PC-9 (cell line): ENCODE data around the gene SPAG9. TPM values are rescaled to one million over a fixed set of nuclear protein-coding genes. Genes with fewer than 3 reads are reported as not detected.

Source experiments
- BruUV-seq: library from RNA; stranded (reverse); fragments of 400-500 nt; replicated peaks from 2 replicates; lab custom pipeline; 2021; lab: Mats Ljungman, UMichigan
- CTCF ChIA-PET: fragments of 300-600 bp; sonication (Branson Sonifier 250); formaldehyde crosslinking; loops from one replicate; lab custom pipeline; 2022; ENCODE audit warnings: antibody characterized with exemption; lab: Charles Lee
- POLR2A ChIA-PET: fragments of 300-600 bp; sonication (Branson Sonifier 250); formaldehyde crosslinking; loops from one replicate; lab custom pipeline; 2022; ENCODE audit warnings: antibody characterized with exemption; ENCODE audit not compliant: unreplicated experiment; lab: Charles Lee
- DNase-seq, 2 experiments: peaks; one replicate each; pipeline versions ENCODE4 v3.0.0 to v3.0.0-alpha.2; 2015 to 2022; ENCODE audit warnings: mixed read lengths in 1 of 2
- H2AFZ ChIP-seq: fragments of 200-600 bp; sonication (generic); 2 replicates; pipeline ENCODE4 v1.8.1; 2017; ENCODE audit warnings: antibody characterized with exemption
- H3F3A ChIP-seq: fragments of 200-600 bp; sonication (generic); 2 replicates; pipeline ENCODE4 v1.8.1; 2017; ENCODE audit warnings: antibody characterized with exemption, mild to moderate bottlenecking, low read depth; ENCODE audit not compliant: insufficient read depth
- H3K27ac ChIP-seq: fragments of 200-600 bp; sonication (generic); 2 replicates; pipeline ENCODE4 v1.6.1; 2016; ENCODE audit warnings: mixed run types
- H3K27me3 ChIP-seq: fragments of 200-600 bp; sonication (generic); 2 replicates; pipeline ENCODE4 v1.6.1; 2016; ENCODE audit warnings: low read depth, mixed run types; ENCODE audit not compliant: insufficient read depth
- H3K36me3 ChIP-seq: fragments of 200-600 bp; sonication (generic); 2 replicates; pipeline ENCODE4 v1.6.1; 2016; ENCODE audit warnings: low read depth, mixed run types
- H3K4me1 ChIP-seq: fragments of 200-600 bp; sonication (generic); replicated peaks from 2 replicates; pipeline ENCODE4 v1.6.1; 2016; ENCODE audit warnings: mixed run types; ENCODE audit not compliant: insufficient read depth
- H3K4me2 ChIP-seq: fragments of 200-600 bp; sonication (generic); 2 replicates; pipeline ENCODE4 v1.6.1; 2017; ENCODE audit warnings: mixed run types
- H3K4me3 ChIP-seq: fragments of 200-600 bp; sonication (generic); 2 replicates; pipeline ENCODE4 v1.6.1; 2016; ENCODE audit warnings: mixed run types
- H3K79me2 ChIP-seq: fragments of 200-600 bp; sonication (generic); 2 replicates; pipeline ENCODE4 v1.6.1; 2017; ENCODE audit warnings: low read depth, mixed run types
- H3K9me2 ChIP-seq: fragments of 200-600 bp; sonication (generic); 2 replicates; pipeline ENCODE4 v1.8.1; 2017; ENCODE audit warnings: mild to moderate bottlenecking; ENCODE audit not compliant: insufficient read depth
- H3K9me3 ChIP-seq: fragments of 200-600 bp; sonication (generic); 2 replicates; pipeline ENCODE4 v1.8.1; 2016; ENCODE audit warnings: low read depth; ENCODE audit not compliant: insufficient read depth
- H4K20me1 ChIP-seq: fragments of 200-600 bp; sonication (generic); 2 replicates; pipeline ENCODE4 v1.8.1; 2017; ENCODE audit not compliant: insufficient read depth
- CTCF ChIP-seq: fragments of 200-600 bp; sonication (generic); conservative IDR thresholded peaks from 2 replicates; pipeline ENCODE4 v1.6.1; 2017; ENCODE audit warnings: mixed run types, antibody characterized with exemption, mild to moderate bottlenecking, moderate library complexity
- EZH2 ChIP-seq: fragments of 200-600 bp; sonication (generic); IDR thresholded peaks from 2 replicates; pipeline ENCODE4 v1.8.0; 2017; ENCODE audit warnings: antibody characterized with exemption, low read depth
- intact Hi-C: fragments of 100-400 bp; cut with micrococcal nuclease; formaldehyde crosslinking; loops from one replicate; pipeline ENCODE4 v1.10.0; 2022; ENCODE audit not compliant: unreplicated experiment
- total RNA-seq: library from RNA; stranded (reverse); gene quantifications from 2 replicates; pipeline ENCODE4 v1.2.3, GENCODE V29; 2021

SPAG9 gene
- total RNA-seq, 1 experiment from 2014 or later, result 51.8 TPM

GRCh38 chr17:51149163-51149562, 28.5 kb upstream of the SPAG9 start:
- peaks cover 8% of the 10 kb centered on the region; the same call in 1 of the 2 replicates for H3K4me1 ChIP-seq
- H3K27me3 ChIP-seq, result no peaks in the 10 kb centered on the region
- H3K9me2 ChIP-seq, result no peaks in the 10 kb centered on the region
- H3K4me3 ChIP-seq, result no peak overlapping the region
- ChIA-PET CTCF (no interaction called here), POLR2A (no interaction called here)
- no peak for DNase-seq
- intact Hi-C loops, result no loop called here
- H3K79me2 ChIP-seq, result peaks cover 7% of the 10 kb centered on the region
- no peak overlapping the region for H2AFZ ChIP-seq
- no TSS peak for BruUV-seq
- H3K9me3 ChIP-seq, result no peaks in the 10 kb centered on the region
- H3F3A ChIP-seq, result peaks cover 24% of the 10 kb centered on the region; the same call in 1 of the 2 replicates
- no peaks in the 10 kb centered on the region for H3K36me3 ChIP-seq
- TF ChIP-seq CTCF (no peak), EZH2 (no peak)
- H3K4me2 ChIP-seq, result no peak overlapping the region
- H3K27ac ChIP-seq, result no peak overlapping the region
- H4K20me1 ChIP-seq, result no peaks in the 10 kb centered on the region

GRCh38 chr17:51147650-51148049, 27.0 kb upstream of the SPAG9 start:
- H3K4me2 ChIP-seq, result no peak overlapping the region
- peaks cover 4% of the 10 kb centered on the region; the same call in 1 of the 2 replicates for H3K4me1 ChIP-seq
- CTCF ChIA-PET, result no interaction called here
- POLR2A ChIA-PET, result no interaction called here
- no TSS peak for BruUV-seq
- no peak overlapping the region for H3K4me3 ChIP-seq
- TF ChIP-seq CTCF (no peak), EZH2 (no peak)
- H3K27ac ChIP-seq, result no peak overlapping the region
- 0 out of 2 replicates have a peak overlapping the region, but pooled peaks have one; percentile 4 for H2AFZ ChIP-seq
- no peaks in the 10 kb centered on the region for H4K20me1 ChIP-seq
- H3K9me3 ChIP-seq, result no peaks in the 10 kb centered on the region
- H3K79me2 ChIP-seq, result no peaks in the 10 kb centered on the region
- no peak for DNase-seq
- H3K36me3 ChIP-seq, result no peaks in the 10 kb centered on the region
- no peaks in the 10 kb centered on the region for H3K27me3 ChIP-seq
- no peaks in the 10 kb centered on the region for H3K9me2 ChIP-seq
- intact Hi-C loops, result no loop called here
- peaks cover 20% of the 10 kb centered on the region; the same call in 1 of the 2 replicates for H3F3A ChIP-seq

GRCh38 chr17:51144266-51145022, 23.8 kb upstream of the SPAG9 start:
- Histone ChIP-seq H3K9me3 (no peaks in the 10 kb centered on the region), H2AFZ (no peak overlapping the region), H3K9me2 (no peaks in the 10 kb centered on the region), H3K36me3 (no peaks in the 10 kb centered on the region), H3K27ac (no peak overlapping the region), H4K20me1 (no peaks in the 10 kb centered on the region), H3K4me1 (no peaks in the 10 kb centered on the region), H3F3A (peaks cover 8% of the 10 kb centered on the region; the same call in 1 of the 2 replicates), H3K4me3 (no peak overlapping the region), H3K27me3 (no peaks in the 10 kb centered on the region), H3K4me2 (no peak overlapping the region), H3K79me2 (no peaks in the 10 kb centered on the region)
- ChIA-PET CTCF (no interaction called here), POLR2A (no interaction called here)
- TF ChIP-seq EZH2 (no peak), CTCF (no peak)
- BruUV-seq, result no TSS peak
- no peak for DNase-seq
- intact Hi-C loops, result no loop called here
